Coronary artery (tissue), 2 donors: ENCODE data around the gene BTBD1.
A peak's percentile ranks its signal among the peaks of the same experiment; 100 is the strongest.

Experiments used
- DNase-seq: peaks from one replicate; pipeline ENCODE4 v3.0.0-alpha.2; 2017; ENCODE audit warnings: low spot score
- H3K27ac ChIP-seq, 2 donors: fragments of 200-600 bp; sonication (generic); one replicate each; pipeline ENCODE4 v1.5.1; 2016 to 2019
- H3K4me3 ChIP-seq: fragments of 200-600 bp; sonication (generic); 2 replicates; pipeline ENCODE4 v1.5.1; 2016; ENCODE audit warnings: mild to moderate bottlenecking, moderate library complexity
- TF ChIP-seq, protein P1 (sequence below): fragments of 200-600 bp; sonication (generic); IDR thresholded peaks from one replicate; pipeline ENCODE4 v1.5.1; 2019; ENCODE audit warnings: antibody characterized with exemption

The BTBD1 gene

DNA sequence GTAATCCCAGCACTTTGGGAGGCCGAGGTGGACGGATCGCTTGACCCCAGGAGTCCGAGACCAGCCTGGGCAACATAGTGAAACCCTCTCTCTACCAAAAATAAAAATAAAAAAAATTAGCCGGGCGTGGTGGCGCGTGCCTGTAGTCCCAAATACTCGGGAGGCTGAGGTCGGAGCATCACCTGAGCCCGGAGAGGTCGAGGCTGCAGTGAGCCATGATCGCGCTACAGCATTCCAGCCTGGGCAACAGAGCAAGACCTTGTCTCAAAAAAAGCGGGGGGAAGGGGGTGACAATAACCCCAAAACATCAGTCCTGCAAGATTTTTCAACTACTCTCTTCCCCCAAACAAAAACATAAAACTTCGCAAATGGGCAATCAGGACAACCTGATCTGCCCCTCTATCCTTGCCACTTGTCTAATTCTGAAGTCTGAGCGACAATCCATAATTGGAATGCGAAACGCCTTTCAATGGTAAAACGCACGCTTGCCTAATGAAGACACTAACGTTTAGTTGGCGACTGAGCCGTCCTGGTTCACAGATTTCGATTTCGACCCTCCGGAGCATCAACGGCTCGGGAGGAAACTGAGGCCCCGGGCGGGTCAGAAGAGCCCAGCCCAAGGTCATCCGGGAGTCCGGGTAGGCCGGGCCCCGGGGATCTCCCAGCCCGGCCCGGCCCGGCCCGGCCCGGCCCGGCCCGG is 868 bp downstream of the BTBD1 start:
- DNase-seq, result no peak
- H3K4me3 ChIP-seq, result peak overlapping the region; percentile 75
- H3K27ac ChIP-seq, result peak overlapping the region; percentile 84 to 90
- TF ChIP-seq, protein P1, sequence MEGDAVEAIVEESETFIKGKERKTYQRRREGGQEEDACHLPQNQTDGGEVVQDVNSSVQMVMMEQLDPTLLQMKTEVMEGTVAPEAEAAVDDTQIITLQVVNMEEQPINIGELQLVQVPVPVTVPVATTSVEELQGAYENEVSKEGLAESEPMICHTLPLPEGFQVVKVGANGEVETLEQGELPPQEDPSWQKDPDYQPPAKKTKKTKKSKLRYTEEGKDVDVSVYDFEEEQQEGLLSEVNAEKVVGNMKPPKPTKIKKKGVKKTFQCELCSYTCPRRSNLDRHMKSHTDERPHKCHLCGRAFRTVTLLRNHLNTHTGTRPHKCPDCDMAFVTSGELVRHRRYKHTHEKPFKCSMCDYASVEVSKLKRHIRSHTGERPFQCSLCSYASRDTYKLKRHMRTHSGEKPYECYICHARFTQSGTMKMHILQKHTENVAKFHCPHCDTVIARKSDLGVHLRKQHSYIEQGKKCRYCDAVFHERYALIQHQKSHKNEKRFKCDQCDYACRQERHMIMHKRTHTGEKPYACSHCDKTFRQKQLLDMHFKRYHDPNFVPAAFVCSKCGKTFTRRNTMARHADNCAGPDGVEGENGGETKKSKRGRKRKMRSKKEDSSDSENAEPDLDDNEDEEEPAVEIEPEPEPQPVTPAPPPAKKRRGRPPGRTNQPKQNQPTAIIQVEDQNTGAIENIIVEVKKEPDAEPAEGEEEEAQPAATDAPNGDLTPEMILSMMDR, result no peak

DNA sequence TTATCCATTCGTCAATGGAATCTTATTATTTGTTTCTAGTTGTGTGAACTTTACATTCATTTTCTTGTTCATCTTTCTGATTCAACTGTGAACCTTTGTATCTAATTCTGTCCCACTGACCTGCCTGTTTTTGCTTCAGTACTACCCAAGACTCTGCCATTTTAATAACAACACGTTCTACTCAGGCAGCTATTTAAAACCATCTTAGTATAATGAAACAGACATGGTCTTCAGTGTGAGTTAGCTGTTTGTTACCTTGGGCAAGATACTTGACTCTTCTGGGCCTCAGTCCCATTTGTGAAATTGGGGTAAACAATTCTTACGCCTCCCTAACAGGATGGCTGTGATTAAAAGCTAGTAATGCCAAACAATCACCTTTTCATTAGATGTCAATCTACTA is 1.6 kb downstream of the BTBD1 start:
- Histone ChIP-seq H3K27ac (no peak overlapping the region), H3K4me3 (peak overlapping the region; percentile 75)
- TF ChIP-seq, protein P1, result no peak
- DNase-seq, result no peak

DNA sequence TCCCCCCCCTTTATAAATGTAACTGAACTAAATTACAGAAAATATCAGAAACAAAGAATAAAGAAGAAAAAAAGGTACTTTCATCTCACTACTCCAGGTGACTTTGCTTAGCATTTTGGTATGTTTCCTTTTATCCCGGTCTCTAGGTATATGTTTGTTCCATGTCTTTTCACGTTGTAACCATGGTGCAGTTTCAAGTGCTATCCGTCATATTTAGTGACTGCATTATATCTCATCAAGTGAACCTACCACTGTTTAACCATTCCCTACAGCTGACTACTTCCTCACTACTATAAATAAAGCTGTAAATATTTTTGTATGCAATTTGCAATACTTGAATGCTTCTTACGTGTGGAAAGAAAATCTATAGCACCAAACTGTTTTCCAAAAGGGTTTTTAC is 2.2 kb downstream of the BTBD1 start:
- H3K27ac ChIP-seq, result no peak overlapping the region

DNA sequence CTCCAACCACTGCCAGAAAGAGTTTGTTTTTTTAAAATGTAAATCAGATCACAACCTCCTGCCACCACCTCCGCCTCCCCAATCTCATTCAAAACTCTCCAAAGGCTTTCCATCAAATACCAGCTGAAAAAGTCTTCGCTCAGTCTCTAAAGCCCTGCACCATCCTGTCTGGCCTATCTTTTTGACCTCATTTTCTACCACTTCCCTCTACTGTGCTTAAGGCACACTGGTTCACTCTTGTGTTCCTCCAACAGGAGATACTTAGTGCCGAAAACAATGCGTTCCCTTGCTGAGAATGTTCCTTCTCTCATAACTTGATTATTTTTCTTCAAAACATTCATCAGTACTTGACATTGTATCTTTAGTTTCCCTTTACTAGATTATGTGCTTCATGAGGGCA is 3.5 kb downstream of the BTBD1 start:
- DNase-seq, result no peak
- Histone ChIP-seq H3K27ac (no peak overlapping the region), H3K4me3 (no peak overlapping the region)
- TF ChIP-seq, protein P1, result no peak

More for the DNA sequence above, 2.2 kb downstream of the BTBD1 start:
- TF ChIP-seq, protein P1, result no peak
- H3K4me3 ChIP-seq, result peak overlapping the region; percentile 75
- DNase-seq, result no peak

DNA sequence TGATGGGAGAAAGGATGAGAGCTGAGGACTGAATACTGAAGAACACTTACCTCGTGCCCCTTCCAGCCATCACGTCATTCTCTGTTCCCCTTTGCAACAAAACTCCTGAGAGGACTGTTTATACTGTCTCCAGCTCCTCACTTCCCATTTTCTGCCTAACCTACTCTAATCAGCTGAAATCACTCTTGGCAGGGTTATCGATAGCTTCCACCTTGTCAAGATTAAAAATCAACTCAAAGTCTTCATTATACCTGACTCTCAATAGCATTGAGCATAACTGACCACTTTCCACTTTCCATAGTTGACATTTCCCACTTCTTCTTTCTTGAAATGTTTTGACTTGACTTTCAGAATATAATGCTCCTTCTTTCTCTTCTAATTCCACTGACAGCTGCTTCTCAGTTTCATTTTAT is 4.3 kb downstream of the BTBD1 start:
- TF ChIP-seq, protein P1, result no peak
- no peak for DNase-seq
- H3K27ac ChIP-seq, result no peak overlapping the region

DNA sequence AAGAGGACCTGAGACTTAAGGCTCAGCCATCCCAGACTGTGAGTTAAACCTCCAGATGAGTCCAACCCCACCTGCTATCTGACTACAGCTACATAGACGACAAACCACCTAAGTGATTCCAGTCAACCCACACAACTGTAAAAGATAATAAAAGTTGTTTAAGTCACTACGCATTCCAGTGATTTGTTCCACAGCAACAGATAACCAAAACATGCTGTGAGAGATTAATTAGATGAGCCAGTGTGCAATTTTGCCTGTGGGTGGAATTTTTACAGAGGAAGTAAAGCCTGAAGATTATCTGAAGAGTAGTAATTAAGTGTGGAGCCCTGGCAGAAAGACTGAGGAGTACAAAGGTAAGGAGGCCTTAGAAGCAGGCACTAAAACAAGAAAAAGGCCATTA is 5.4 kb downstream of the BTBD1 start:
- no peak for DNase-seq
- TF ChIP-seq, protein P1, result no peak
- Histone ChIP-seq H3K27ac (no peak overlapping the region), H3K4me3 (no peak overlapping the region)

More for the DNA sequence above, 4.3 kb downstream of the BTBD1 start:
- H3K4me3 ChIP-seq, result peak overlapping the region; percentile 9

DNA sequence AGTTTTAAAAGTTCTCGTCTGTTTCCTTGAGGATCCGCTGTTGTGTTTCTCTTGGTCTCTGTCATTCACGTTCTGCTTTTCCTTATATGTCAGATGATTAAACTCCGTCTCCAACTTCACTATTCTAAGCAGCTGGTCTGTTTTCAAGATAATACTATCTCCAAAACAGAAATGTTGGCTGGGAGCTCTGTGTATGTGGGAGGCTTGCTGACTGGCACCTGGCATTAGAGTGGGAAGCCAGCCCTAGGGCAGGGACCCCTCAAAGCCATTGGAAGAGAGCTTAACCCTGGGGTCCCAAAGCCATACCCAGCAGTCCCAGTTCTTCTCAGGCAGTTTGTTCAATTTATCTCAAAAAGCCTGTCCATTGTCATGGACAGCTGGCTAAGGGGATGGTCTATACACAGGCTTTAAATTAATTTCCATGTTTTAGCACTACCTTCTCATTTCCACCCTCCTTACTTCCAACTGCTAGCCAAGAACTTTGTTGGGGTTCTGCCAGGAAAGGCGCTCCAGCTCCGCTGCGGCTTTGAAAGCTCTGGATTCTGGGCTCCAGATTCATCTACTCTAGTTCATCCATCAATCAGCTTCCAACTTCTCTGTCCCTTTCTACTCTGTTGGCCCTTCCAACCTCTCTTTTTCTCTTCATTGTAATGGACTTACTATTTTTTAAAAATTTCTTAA is 9.2 kb downstream of the BTBD1 start:
- TF ChIP-seq, protein P1, result no peak
- H3K4me3 ChIP-seq, result no peak overlapping the region
- DNase-seq, result no peak
- no peak overlapping the region for H3K27ac ChIP-seq
